Thyroid gland (tissue), 4 donors: ENCODE results near the gene SELENON.

Experiments used
- POLR2A ChIP-seq, 2 donors: fragments of 450-650 bp; IDR thresholded peaks; one replicate each; pipeline ENCODE4 v1.6.1; 2017; ENCODE audit warnings: antibody characterized with exemption in 2 of 2, mild to moderate bottlenecking in 2 of 2, moderate library complexity in 1 of 2
- TF ChIP-seq, protein P1 (sequence below), 6 experiments: fragments of 200-600 bp in 3 of 6; fragments of 450-650 bp in 3 of 6; sonication (generic) in 3 of 6; IDR thresholded peaks; one replicate each; pipeline ENCODE4 v1.5.1; 2016 to 2019; ENCODE audit warnings: antibody characterized with exemption in 6 of 6, mild to moderate bottlenecking in 2 of 6, inconsistent platforms in 1 of 6, moderate library complexity in 1 of 6

DNA sequence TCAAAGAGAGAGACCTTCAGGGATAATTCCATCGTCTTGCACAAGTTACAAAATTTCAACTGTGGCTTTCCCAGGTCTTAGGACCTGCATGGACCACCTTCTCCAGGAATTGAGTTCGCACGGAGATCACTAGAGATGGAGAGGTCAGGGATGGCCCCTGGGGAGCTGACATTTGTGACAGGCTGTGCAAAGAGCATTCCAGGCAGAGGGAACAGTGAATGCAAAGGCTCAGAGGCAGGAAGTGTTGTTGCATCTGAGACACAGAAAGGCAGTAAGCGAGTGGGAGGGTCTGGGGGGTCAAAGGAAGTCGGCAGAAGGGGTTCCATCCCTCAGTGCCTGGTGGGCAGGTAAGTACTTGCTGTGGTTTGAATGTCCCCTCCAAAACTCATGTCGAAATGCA lies 9.5 kb upstream of the SELENON start:
- TF ChIP-seq, protein P1, sequence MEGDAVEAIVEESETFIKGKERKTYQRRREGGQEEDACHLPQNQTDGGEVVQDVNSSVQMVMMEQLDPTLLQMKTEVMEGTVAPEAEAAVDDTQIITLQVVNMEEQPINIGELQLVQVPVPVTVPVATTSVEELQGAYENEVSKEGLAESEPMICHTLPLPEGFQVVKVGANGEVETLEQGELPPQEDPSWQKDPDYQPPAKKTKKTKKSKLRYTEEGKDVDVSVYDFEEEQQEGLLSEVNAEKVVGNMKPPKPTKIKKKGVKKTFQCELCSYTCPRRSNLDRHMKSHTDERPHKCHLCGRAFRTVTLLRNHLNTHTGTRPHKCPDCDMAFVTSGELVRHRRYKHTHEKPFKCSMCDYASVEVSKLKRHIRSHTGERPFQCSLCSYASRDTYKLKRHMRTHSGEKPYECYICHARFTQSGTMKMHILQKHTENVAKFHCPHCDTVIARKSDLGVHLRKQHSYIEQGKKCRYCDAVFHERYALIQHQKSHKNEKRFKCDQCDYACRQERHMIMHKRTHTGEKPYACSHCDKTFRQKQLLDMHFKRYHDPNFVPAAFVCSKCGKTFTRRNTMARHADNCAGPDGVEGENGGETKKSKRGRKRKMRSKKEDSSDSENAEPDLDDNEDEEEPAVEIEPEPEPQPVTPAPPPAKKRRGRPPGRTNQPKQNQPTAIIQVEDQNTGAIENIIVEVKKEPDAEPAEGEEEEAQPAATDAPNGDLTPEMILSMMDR (IDR thresholded peaks at IDR 0.05) = no peak
- no peak for TF ChIP-seq POLR2A (IDR thresholded peaks at IDR 0.05)
